ENCODE results near the gene ATG16L1.

GRCh38 chr2:233307565-233307964, 56.1 kb downstream of the ATG16L1 start, which contains the start of gene SAG:
- TF ChIP-seq GATA2 (CRISPR knock-in tag; IDR thresholded peaks at IDR 0.05) (no peak), CREB3 (tag; conservative IDR thresholded peaks at IDR 0.05; ENCODE audit: low read depth) (no peak), SMC3 (conservative IDR thresholded peaks at IDR 0.05; ENCODE audit: insufficient read depth, low read depth, low read length) (no peak), FOS (IDR thresholded peaks at IDR 0.05; ENCODE audit: extremely low read depth, insufficient read length) (no peak), REST (IDR thresholded peaks at IDR 0.05; ENCODE audit: borderline replicate concordance) (no peak), REST (CRISPR knock-in tag; IDR thresholded peaks at IDR 0.05; ENCODE audit: low read depth) (no peak), GTF2F1 (IDR thresholded peaks at IDR 0.05; ENCODE audit: low read depth, low read length) (no peak)

All from K562 (cell line).